KMS-11 (cell line): ENCODE measurements around the gene ELF1.

ENCODE experiments used
- H2AFZ ChIP-seq: fragments of 200-600 bp; sonication (generic); 2 replicates; pipeline ENCODE4 v1.6.1; 2016; ENCODE audit warnings: antibody characterized with exemption, mixed run types, low read depth
- H3K27ac ChIP-seq: fragments of 200-600 bp; sonication (generic); 2 replicates; pipeline ENCODE4 v1.6.1; 2016; ENCODE audit warnings: mild to moderate bottlenecking, mixed run types
- H3K27me3 ChIP-seq: fragments of 200-600 bp; sonication (generic); 2 replicates; pipeline ENCODE4 v1.6.1; 2017; ENCODE audit warnings: mild to moderate bottlenecking, low read depth, mixed run types, moderate library complexity; ENCODE audit not compliant: insufficient read depth
- H3K36me3 ChIP-seq: fragments of 200-600 bp; sonication (generic); 2 replicates; pipeline ENCODE4 v1.6.1; 2017; ENCODE audit warnings: mild to moderate bottlenecking, mixed run types; ENCODE audit not compliant: insufficient read depth
- H3K4me1 ChIP-seq: fragments of 200-600 bp; sonication (generic); 2 replicates; pipeline ENCODE4 v1.6.1; 2016; ENCODE audit warnings: mild to moderate bottlenecking, low read depth, mixed run types; ENCODE audit not compliant: poor library complexity, severe bottlenecking
- H3K4me2 ChIP-seq: fragments of 200-600 bp; sonication (generic); 2 replicates; pipeline ENCODE4 v1.7.0; 2016; ENCODE audit warnings: mild to moderate bottlenecking, mixed run types
- H3K4me3 ChIP-seq: fragments of 200-600 bp; sonication (generic); IDR thresholded peaks from 2 replicates; pipeline ENCODE4 v1.6.1; 2017; ENCODE audit warnings: low read depth, low read length, mixed read lengths; ENCODE audit not compliant: insufficient read depth
- H3K79me2 ChIP-seq: fragments of 200-600 bp; sonication (generic); 2 replicates; pipeline ENCODE4 v1.6.1; 2016; ENCODE audit warnings: low read depth, mixed run types; ENCODE audit not compliant: insufficient read depth
- H3K9ac ChIP-seq: fragments of 200-600 bp; sonication (generic); 2 replicates; pipeline ENCODE4 v1.6.1; 2016; ENCODE audit warnings: mild to moderate bottlenecking, mixed run types
- H4K20me1 ChIP-seq: fragments of 200-600 bp; sonication (generic); 2 replicates; pipeline ENCODE4 v1.6.1; 2016; ENCODE audit warnings: mild to moderate bottlenecking, mixed run types; ENCODE audit not compliant: insufficient read depth
- CTCF ChIP-seq: fragments of 200-600 bp; sonication (generic); conservative IDR thresholded peaks from 2 replicates; pipeline ENCODE4 v1.6.1; 2017; ENCODE audit warnings: low read depth, mild to moderate bottlenecking, antibody characterized with exemption, low read length, moderate library complexity, mixed read lengths

Gene ELF1

DNA sequence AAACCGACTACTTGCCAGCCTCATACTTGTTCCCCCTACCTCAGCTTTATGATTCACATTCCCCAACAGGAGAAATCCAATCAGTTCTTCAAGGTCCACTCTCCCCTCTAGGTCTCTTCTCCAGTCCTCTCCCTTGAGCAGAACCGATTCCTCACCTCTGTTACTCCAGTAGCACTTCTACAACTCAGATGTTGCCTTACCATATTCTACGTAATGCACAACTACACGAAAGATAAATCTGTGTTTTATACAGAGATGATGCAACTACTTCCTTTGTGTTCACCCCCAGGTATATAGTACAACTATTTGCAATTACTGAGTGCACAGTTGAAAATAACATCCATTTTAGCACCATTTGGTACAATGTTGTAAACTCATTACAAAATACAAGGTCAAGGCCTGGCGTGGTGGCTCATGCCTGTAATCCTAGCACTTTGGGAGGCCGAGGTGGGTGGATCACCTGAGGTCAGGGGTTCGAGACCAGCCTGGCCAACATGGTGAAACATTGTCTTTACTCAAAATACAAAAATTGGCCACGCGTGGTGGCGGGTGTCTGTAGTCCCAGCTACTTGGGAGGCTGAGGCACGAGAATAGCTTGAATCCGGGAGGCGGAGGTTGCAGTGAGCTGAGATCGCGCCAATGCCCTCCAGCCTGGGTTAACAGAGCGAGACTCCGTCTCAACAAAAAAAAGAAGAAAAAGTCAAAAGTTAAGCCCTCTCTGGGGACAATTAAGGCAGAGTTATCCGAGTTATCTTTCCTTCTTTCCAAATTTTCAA is 39.4 kb upstream of the ELF1 start:
- Histone ChIP-seq H3K27ac (peak overlapping the region; percentile 95), H3K4me1 (peaks cover 52% of the 10 kb centered on the region)

DNA sequence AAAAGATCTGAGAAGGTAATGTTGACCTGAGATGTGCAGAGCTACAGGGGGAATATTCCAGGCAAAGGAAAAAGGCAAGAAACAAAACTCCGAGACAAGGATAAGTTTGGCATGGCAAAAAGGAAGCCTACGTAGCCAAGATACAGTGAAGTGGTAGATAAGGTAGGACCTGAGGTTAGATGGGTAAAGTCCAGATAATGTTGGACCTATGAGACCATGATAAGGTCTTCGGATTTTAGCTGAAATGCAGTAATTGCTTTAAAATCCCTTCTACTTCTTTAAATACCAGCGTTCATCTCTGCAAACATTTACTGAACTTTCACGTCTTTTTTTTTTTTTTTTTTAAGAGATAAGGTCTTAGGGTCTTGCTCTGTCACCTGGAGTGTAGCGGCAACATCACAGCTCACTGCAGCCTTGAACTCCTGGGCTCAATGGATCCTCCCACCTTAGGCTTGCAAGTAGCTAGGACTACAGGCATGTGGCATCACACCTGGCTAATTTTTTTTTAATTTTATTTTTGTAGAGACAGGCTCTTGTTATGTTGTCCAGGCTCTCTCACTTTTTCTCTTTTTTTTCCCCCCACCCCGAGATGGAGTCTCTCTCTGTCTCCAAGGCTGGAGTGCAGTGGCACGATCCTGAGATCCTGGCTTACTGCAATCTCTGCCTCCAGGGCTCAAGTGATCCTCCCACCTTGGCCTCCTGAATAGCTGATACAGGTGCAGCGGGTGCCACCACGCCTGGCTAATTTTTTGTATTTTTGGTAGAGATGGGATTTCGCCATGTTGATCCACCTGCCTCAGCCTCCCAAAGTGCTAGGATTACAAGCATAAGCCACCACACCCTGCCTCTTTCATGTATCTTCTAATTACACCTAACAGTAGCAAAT is 38.0 kb upstream of the ELF1 start:
- Histone ChIP-seq H3K4me2 (0 out of 2 replicates have a peak overlapping the region, but pooled peaks have one; percentile 9), H3K36me3 (no peaks in the 10 kb centered on the region), H3K4me1 (peaks cover 47% of the 10 kb centered on the region), H3K79me2 (peaks cover 88% of the 10 kb centered on the region), H3K27me3 (no peaks in the 10 kb centered on the region), H2AFZ (no peak overlapping the region), H3K27ac (no peak overlapping the region), H3K4me3 (no peak overlapping the region), H3K9ac (no peak overlapping the region), H4K20me1 (no peaks in the 10 kb centered on the region)
- no peak for TF ChIP-seq CTCF

More for the DNA sequence above, 39.4 kb upstream of the ELF1 start:
- H3K4me3 ChIP-seq: no peak overlapping the region
- no peak overlapping the region for H2AFZ ChIP-seq
- H3K27me3 ChIP-seq: no peaks in the 10 kb centered on the region
- peak overlapping the region; percentile 88; the same call in 1 of the 2 replicates for H3K9ac ChIP-seq
- no peak for TF ChIP-seq CTCF
- H3K79me2 ChIP-seq: peaks cover 88% of the 10 kb centered on the region
- H3K36me3 ChIP-seq: no peaks in the 10 kb centered on the region
- H4K20me1 ChIP-seq: no peaks in the 10 kb centered on the region
- H3K4me2 ChIP-seq: peak overlapping the region; percentile 80

- peaks cover 51% of the 10 kb centered on the region for H3K4me1 ChIP-seq
- H2AFZ ChIP-seq: no peak overlapping the region
- H3K27me3 ChIP-seq: no peaks in the 10 kb centered on the region
- H3K4me2 ChIP-seq: 0 out of 2 replicates have a peak overlapping the region, but pooled peaks have one; percentile 9
- H3K36me3 ChIP-seq: no peaks in the 10 kb centered on the region
- no peak overlapping the region for H3K4me3 ChIP-seq
- no peak overlapping the region for H3K9ac ChIP-seq
- no peak for TF ChIP-seq CTCF
- no peak overlapping the region for H3K27ac ChIP-seq
- no peaks in the 10 kb centered on the region for H4K20me1 ChIP-seq
- H3K79me2 ChIP-seq: peaks cover 94% of the 10 kb centered on the region
Measured at GRCh38 chr13:41056194-41056593, 37.1 kb upstream of the ELF1 start.

- H2AFZ ChIP-seq: no peak overlapping the region
- H4K20me1 ChIP-seq: no peaks in the 10 kb centered on the region
- H3K79me2 ChIP-seq: peaks cover 94% of the 10 kb centered on the region
- no peak overlapping the region for H3K9ac ChIP-seq
- peaks cover 51% of the 10 kb centered on the region for H3K4me1 ChIP-seq
- H3K27me3 ChIP-seq: no peaks in the 10 kb centered on the region
- TF ChIP-seq CTCF: 0 out of 2 replicates have a peak, but pooled peaks have one; percentile 22
- H3K36me3 ChIP-seq: no peaks in the 10 kb centered on the region
- H3K27ac ChIP-seq: no peak overlapping the region
- 0 out of 2 replicates have a peak overlapping the region, but pooled peaks have one; percentile 29 for H3K4me2 ChIP-seq
- H3K4me3 ChIP-seq: no peak overlapping the region
Measured at GRCh38 chr13:41054919-41055619, 36.0 kb upstream of the ELF1 start.
